Right lobe of liver (tissue), 4 donors: Measurements from ENCODE around the gene CEP112.

Experiments used
- CTCF ChIP-seq, 4 donors: fragments of 200-600 bp in 3 of 4; fragments of 450-650 bp in 1 of 4; IDR thresholded peaks; one replicate each; pipeline versions ENCODE4 v1.5.1 to v1.8.0; 2016 to 2022; ENCODE audit warnings: antibody characterized with exemption in 4 of 4, mild to moderate bottlenecking in 2 of 4
- POLR2A ChIP-seq: fragments of 450-650 bp; IDR thresholded peaks from one replicate; pipeline ENCODE4 v1.6.1; 2017; ENCODE audit warnings: antibody characterized with exemption, mild to moderate bottlenecking
- donor health status: DM: no; HTN: no; CAD: no.
- donor health status: DM: no; HTN: no; CAD: no.
- donor health status: DM: no; HTN: yes; CAD: no.

GRCh38 chr17:65801513-65801912, 390.4 kb downstream of the CEP112 start:
- no peak for TF ChIP-seq POLR2A
- TF ChIP-seq CTCF (IDR thresholded peaks at IDR 0.05): no peak
